Brain microvascular endothelial cell (primary cell): ENCODE measurements around the gene GRIK3.

Experiments
- DNase-seq: peaks from one replicate; pipeline ENCODE4 v3.0.0-alpha.2; 2020
- H3K27ac ChIP-seq: fragments of 250-450 bp; sonication (Bioruptor Pico); 2 replicates; pipeline ENCODE4 v1.5.1; 2020; ENCODE audit warnings: mild to moderate bottlenecking, moderate library complexity
- H3K27me3 ChIP-seq: fragments of 250-450 bp; sonication (Bioruptor Pico); replicated peaks from 2 replicates; pipeline ENCODE4 v1.5.1; 2020; ENCODE audit warnings: mild to moderate bottlenecking
- H3K36me3 ChIP-seq: fragments of 250-450 bp; sonication (Bioruptor Pico); replicated peaks from 2 replicates; pipeline ENCODE4 v1.5.1; 2020; ENCODE audit warnings: mild to moderate bottlenecking
- H3K4me3 ChIP-seq: 2 replicates; pipeline ENCODE4 v1.5.1; 2011; ENCODE audit warnings: low read depth, mild to moderate bottlenecking, control low read depth, low read length, moderate library complexity
- in situ Hi-C: cut with HindIII; loops from 2 replicates; pipeline ENCODE4 v1.10.0; 2017; ENCODE audit warnings: low sequenced_read_pairs, low pct_ligation_motif_present
- TF ChIP-seq, protein P1 (sequence below): IDR thresholded peaks from 2 replicates; pipeline ENCODE4 v1.5.1; 2011; ENCODE audit warnings: low read depth, mild to moderate bottlenecking, moderate library complexity, low read length, control low read depth, inconsistent platforms; ENCODE audit errors: missing control alignments

GRIK3 gene

DNA sequence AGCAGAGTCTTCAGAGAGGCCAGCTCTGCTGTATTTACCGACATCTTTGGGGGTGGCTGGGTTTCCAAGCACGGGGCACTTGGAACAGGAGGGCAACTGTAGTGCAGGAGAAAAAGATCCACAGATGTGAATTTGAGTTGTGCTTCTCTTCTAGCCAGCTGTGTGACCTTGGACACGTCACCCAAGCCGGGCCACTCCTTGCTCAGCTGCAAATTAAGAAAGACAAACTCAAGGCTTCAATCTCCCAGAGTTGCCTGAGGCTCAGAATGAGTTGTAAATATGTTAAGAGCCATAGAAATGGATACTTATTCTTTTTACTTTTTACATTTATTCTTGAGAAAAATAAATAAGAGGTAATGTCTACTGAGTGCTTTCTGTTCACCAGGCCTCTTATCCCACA is 24.3 kb downstream of the GRIK3 start:
- H3K36me3 ChIP-seq = no peaks in the 10 kb centered on the region
- TF ChIP-seq, protein P1, sequence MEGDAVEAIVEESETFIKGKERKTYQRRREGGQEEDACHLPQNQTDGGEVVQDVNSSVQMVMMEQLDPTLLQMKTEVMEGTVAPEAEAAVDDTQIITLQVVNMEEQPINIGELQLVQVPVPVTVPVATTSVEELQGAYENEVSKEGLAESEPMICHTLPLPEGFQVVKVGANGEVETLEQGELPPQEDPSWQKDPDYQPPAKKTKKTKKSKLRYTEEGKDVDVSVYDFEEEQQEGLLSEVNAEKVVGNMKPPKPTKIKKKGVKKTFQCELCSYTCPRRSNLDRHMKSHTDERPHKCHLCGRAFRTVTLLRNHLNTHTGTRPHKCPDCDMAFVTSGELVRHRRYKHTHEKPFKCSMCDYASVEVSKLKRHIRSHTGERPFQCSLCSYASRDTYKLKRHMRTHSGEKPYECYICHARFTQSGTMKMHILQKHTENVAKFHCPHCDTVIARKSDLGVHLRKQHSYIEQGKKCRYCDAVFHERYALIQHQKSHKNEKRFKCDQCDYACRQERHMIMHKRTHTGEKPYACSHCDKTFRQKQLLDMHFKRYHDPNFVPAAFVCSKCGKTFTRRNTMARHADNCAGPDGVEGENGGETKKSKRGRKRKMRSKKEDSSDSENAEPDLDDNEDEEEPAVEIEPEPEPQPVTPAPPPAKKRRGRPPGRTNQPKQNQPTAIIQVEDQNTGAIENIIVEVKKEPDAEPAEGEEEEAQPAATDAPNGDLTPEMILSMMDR = no peak
- in situ Hi-C loops = no loop called here
- H3K27ac ChIP-seq = no peak overlapping the region
- H3K4me3 ChIP-seq = no peak overlapping the region
- no peak for DNase-seq
- H3K27me3 ChIP-seq = no peaks in the 10 kb centered on the region

DNA sequence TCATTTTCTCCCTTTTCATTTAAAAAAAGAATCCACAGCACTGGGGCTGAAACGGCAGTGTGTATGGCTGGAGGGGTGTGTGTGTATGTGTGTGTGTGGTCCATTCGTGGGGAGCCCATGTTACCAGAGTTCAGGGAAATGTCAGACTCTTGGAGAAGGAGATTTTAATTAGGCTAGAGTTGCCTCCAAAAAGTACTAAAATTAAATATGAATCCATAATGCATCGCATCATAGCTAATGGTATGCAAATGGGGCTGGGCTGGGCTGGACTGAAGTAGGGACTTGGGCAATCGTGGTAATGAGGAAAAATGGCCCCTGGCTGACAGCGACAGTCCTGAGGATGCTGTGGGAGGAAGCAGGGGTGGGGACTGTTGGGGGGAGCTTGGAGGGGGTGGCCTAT is 24.8 kb downstream of the GRIK3 start:
- TF ChIP-seq, protein P1 = no peak
- in situ Hi-C loops = no loop called here

GRCh38 chr1:37006132-37006868 is 28.0 kb downstream of the GRIK3 start:
- no peaks in the 10 kb centered on the region for H3K36me3 ChIP-seq
- H3K27ac ChIP-seq = no peak overlapping the region
- H3K27me3 ChIP-seq = no peaks in the 10 kb centered on the region
- no peak overlapping the region for H3K4me3 ChIP-seq
- no peak for DNase-seq
- in situ Hi-C loops = no loop called here
- TF ChIP-seq, protein P1 = no peak

More for the DNA sequence above, 24.8 kb downstream of the GRIK3 start:
- no peak overlapping the region for H3K4me3 ChIP-seq
- no peak overlapping the region for H3K27ac ChIP-seq
- H3K36me3 ChIP-seq = no peaks in the 10 kb centered on the region
- DNase-seq = no peak
- H3K27me3 ChIP-seq = no peaks in the 10 kb centered on the region

- H3K36me3 ChIP-seq = no peaks in the 10 kb centered on the region
- in situ Hi-C loops = no loop called here
- H3K4me3 ChIP-seq = no peak overlapping the region
- DNase-seq = no peak
- TF ChIP-seq, protein P1 = no peak
- no peak overlapping the region for H3K27ac ChIP-seq
- no peaks in the 10 kb centered on the region for H3K27me3 ChIP-seq
These were observed 31.4 kb downstream of the GRIK3 start for GRCh38 chr1:37002898-37003297.

DNA sequence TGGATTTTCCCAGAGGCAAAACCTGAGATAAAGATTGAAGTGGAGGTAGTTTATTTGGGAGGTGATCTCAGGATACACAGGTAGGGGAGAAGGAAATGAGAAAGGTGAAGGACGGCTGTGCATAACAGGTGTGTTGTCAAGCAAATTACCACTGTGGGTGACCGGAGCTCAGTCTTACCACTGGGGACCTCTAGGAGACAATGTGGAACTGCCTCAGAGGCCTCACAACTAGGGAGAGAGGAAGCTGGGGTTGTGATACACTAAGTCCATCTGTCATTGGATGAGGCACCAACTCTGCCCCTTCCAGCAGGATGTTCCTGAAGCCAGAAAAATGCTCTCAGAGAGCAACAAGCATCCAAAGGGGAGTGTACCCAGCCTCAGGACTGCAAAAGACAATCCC is 32.6 kb downstream of the GRIK3 start:
- TF ChIP-seq, protein P1 = no peak

DNA sequence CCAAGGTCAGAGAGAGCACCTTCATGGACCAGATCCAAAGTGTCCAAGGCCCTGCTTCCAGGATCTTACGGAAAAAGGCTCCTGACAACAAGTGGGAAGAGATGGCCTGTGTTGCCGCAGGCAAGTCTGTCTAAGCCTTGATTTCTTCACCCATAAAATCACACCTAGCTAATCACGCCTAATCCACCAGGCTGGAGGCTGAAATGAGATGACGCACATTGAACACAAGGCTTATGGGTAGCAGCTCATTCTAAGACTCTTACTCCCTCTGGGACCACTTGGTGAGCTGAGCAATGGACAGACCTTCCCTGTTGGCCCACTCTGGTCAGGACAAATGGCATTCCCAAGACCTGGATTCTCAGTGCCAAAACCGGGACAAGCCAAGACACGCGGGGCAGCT is 38.2 kb downstream of the GRIK3 start:
- TF ChIP-seq, protein P1 = no peak
- no peak for DNase-seq
- Histone ChIP-seq H3K27me3 (no peaks in the 10 kb centered on the region), H3K4me3 (no peak overlapping the region), H3K27ac (no peak overlapping the region), H3K36me3 (no peaks in the 10 kb centered on the region)
- in situ Hi-C loops = no loop called here

More for the DNA sequence above, 32.6 kb downstream of the GRIK3 start:
- Histone ChIP-seq H3K4me3 (no peak overlapping the region), H3K27ac (no peak overlapping the region), H3K27me3 (no peaks in the 10 kb centered on the region), H3K36me3 (no peaks in the 10 kb centered on the region)
- no peak for DNase-seq
- in situ Hi-C loops = no loop called here
